ENCODE data around the gene PHAF1. TPM values are rescaled to one million over a fixed set of nuclear protein-coding genes. Genes with fewer than 3 reads are reported as not detected.

PHAF1 gene
- 34.4 and 38.5 TPM in 2 replicates for total RNA-seq (2022)
- percentile 72 among the genes with signal in this experiment for Bru-seq, nascent RNA
- BruChase-seq, experiment 1, labeled RNA remaining after a 2-hour chase: percentile 80 among the genes with signal in this experiment
- percentile 75 among the genes with signal in this experiment for BruChase-seq, experiment 2, labeled RNA remaining after a 6-hour chase
- long read RNA-seq, transcript C16orf70-208 (17 exons, 1,353 nt): minor isoform, 10 of 66 reads
- long read RNA-seq, transcript C16orf70-201 (16 exons, 2,865 nt): major isoform, 26 of 66 reads
- long read RNA-seq, partial matches to known transcripts: 7 of 66 reads
- long read RNA-seq, other reads (novel, unspliced or antisense): 23 of 66 reads

GRCh38 chr16:67109407-67110135 lies at the start of gene PHAF1:
Gene PHAF1, plus strand, starts transcription at chr16:67109941. Its CDS starts 235 bp downstream, at chr16:67110176.
- POLR2A ChIA-PET: no interaction called here

GRCh38 chr16:67063008-67063407 lies 46.7 kb upstream of the PHAF1 start:
- Histone ChIP-seq H3K27me3 (replicated peaks; ENCODE audit: control insufficient read depth, insufficient read depth, low read length) (no peaks in the 10 kb centered on the region), H3K36me3 (ENCODE audit: control insufficient read depth, insufficient read depth, low read length) (no peaks in the 10 kb centered on the region; the same call in 1 of the 2 replicates), H3K4me3 (ENCODE audit: low read depth, low read length) (no peak overlapping the region), H3K4me1 (no peaks in the 10 kb centered on the region), H3K9me3 (no peaks in the 10 kb centered on the region)
- DNase-seq: no peak
- ChIA-PET POLR2A (no interaction called here), CTCF (no interaction called here)
- Mint-ChIP-seq H3K9me3 (ENCODE audit: unreplicated experiment) (no peaks in the 10 kb centered on the region), H3K4me1 (ENCODE audit: low read depth, unreplicated experiment) (no peaks in the 10 kb centered on the region), H3K27ac (ENCODE audit: unreplicated experiment) (no peak overlapping the region), H3K4me3 (ENCODE audit: unreplicated experiment) (no peak overlapping the region), H3K36me3 (ENCODE audit: insufficient read depth, unreplicated experiment) (peaks cover 17% of the 10 kb centered on the region), H3K27me3 (ENCODE audit: insufficient read depth, unreplicated experiment) (no peaks in the 10 kb centered on the region)
- intact Hi-C loops (cut with micrococcal nuclease; ENCODE audit: unreplicated experiment): no loop called here
- BruUV-seq (replicated peaks): no TSS peak
- TF ChIP-seq CTCF (IDR thresholded peaks at IDR 0.05; ENCODE audit: insufficient read depth in 1 of 2, low read depth in 1 of 2, low read length in 1 of 2, severe bottlenecking in 1 of 2, unreplicated experiment in 1 of 2): no peak

More at GRCh38 chr16:67109407-67110135, at the start of gene PHAF1:
- intact Hi-C loops (cut with micrococcal nuclease; ENCODE audit: unreplicated experiment): loop anchor here (2.0 kb wide), 3 partner anchors 41 to 133 kb away; partner anchors contain the start of gene B3GNT9
- peak; percentile 96 to 99 for DNase-seq
- Histone ChIP-seq H3K27me3 (replicated peaks; ENCODE audit: control insufficient read depth, insufficient read depth, low read length) (no peaks in the 10 kb centered on the region), H3K4me1 (peaks cover 42% of the 10 kb centered on the region), H3K4me3 (ENCODE audit: low read depth, low read length) (peak within 1 kb of the TSS; percentile 67), H3K36me3 (ENCODE audit: control insufficient read depth, insufficient read depth, low read length) (no peaks in the 10 kb centered on the region), H3K9me3 (no peaks in the 10 kb centered on the region)
- no peak for TF ChIP-seq CTCF (IDR thresholded peaks at IDR 0.05; ENCODE audit: insufficient read depth in 1 of 2, low read depth in 1 of 2, low read length in 1 of 2, severe bottlenecking in 1 of 2, unreplicated experiment in 1 of 2)
- H3K9me3 Mint-ChIP-seq (ENCODE audit: unreplicated experiment): no peaks in the 10 kb centered on the region
- CTCF ChIA-PET: interaction anchor here (0.5 to 0.9 kb wide), 4 partner anchors 16 to 92 kb away, joined by 3 to 5 read pairs (median 3); no protein-coding TSS in a partner anchor
- BruUV-seq (replicated peaks): no TSS peak
- peaks cover 26% of the 10 kb centered on the region for H3K4me1 Mint-ChIP-seq (ENCODE audit: low read depth, unreplicated experiment)
- peak within 1 kb of the TSS; percentile 93 for H3K27ac Mint-ChIP-seq (ENCODE audit: unreplicated experiment)
- peak within 1 kb of the TSS; percentile 97 for H3K4me3 Mint-ChIP-seq (ENCODE audit: unreplicated experiment)
- peaks cover 46% of the 10 kb centered on the region for H3K36me3 Mint-ChIP-seq (ENCODE audit: insufficient read depth, unreplicated experiment)
- H3K27me3 Mint-ChIP-seq (ENCODE audit: insufficient read depth, unreplicated experiment): no peaks in the 10 kb centered on the region

GRCh38 chr16:67068212-67068753 lies 41.5 kb upstream of the PHAF1 start:
- no peak for DNase-seq
- Histone ChIP-seq H3K4me3 (ENCODE audit: low read depth, low read length) (no peak overlapping the region), H3K27me3 (replicated peaks; ENCODE audit: control insufficient read depth, insufficient read depth, low read length) (no peaks in the 10 kb centered on the region), H3K9me3 (no peaks in the 10 kb centered on the region), H3K36me3 (ENCODE audit: control insufficient read depth, insufficient read depth, low read length) (no peaks in the 10 kb centered on the region; the same call in 1 of the 2 replicates), H3K4me1 (no peaks in the 10 kb centered on the region)
- TSS peak; percentile 4 for BruUV-seq (replicated peaks)
- H3K4me1 Mint-ChIP-seq (ENCODE audit: low read depth, unreplicated experiment): no peaks in the 10 kb centered on the region
- no peaks in the 10 kb centered on the region for H3K9me3 Mint-ChIP-seq (ENCODE audit: unreplicated experiment)
- H3K36me3 Mint-ChIP-seq (ENCODE audit: insufficient read depth, unreplicated experiment): peaks cover 41% of the 10 kb centered on the region
- POLR2A ChIA-PET: no interaction called here
- H3K27me3 Mint-ChIP-seq (ENCODE audit: insufficient read depth, unreplicated experiment): no peaks in the 10 kb centered on the region
- no peak for TF ChIP-seq CTCF (IDR thresholded peaks at IDR 0.05; ENCODE audit: insufficient read depth in 1 of 2, low read depth in 1 of 2, low read length in 1 of 2, severe bottlenecking in 1 of 2, unreplicated experiment in 1 of 2)
- intact Hi-C loops (cut with micrococcal nuclease; ENCODE audit: unreplicated experiment): loop anchor here (5.0 kb wide), 1 partner anchor 34 kb away; no protein-coding TSS in a partner anchor
- H3K27ac Mint-ChIP-seq (ENCODE audit: unreplicated experiment): no peak overlapping the region
- H3K4me3 Mint-ChIP-seq (ENCODE audit: unreplicated experiment): no peak overlapping the region
- CTCF ChIA-PET: no interaction called here

Data from Caco-2 (cell line).